ENCODE measurements around the gene MIDN.

The MIDN gene

GRCh38 chr19:1229924-1230782 lies 18.2 kb upstream of the MIDN start:
- H3K9me3 ChIP-seq (replicated peaks in 1 of 11), result no peaks in the 10 kb centered on the region
- H3K36me3 ChIP-seq, result peaks cover 31 to 40% (median 36%) of the 10 kb centered on the region in 11 experiments
- no peak overlapping the region for H3K4me3 ChIP-seq

GRCh38 chr19:1230783-1231489 lies 17.4 kb upstream of the MIDN start:
- no peak for TF ChIP-seq Cebpa-rat (IDR thresholded peaks at IDR 0.05)
- Histone ChIP-seq H3K4me1 (peaks cover 0 to 16% (median 8%) of the 10 kb centered on the region in 10 experiments; a peak in 7 of 20 replicates), H3K4me3 (no peak overlapping the region), H3K27ac (no peak overlapping the region), H3K9ac (no peak overlapping the region), H3K36me3 (peaks cover 24 to 32% (median 29%) of the 10 kb centered on the region in 11 experiments), H3K9me3 (replicated peaks in 1 of 11) (no peaks in the 10 kb centered on the region), H4K20me1 (peaks cover 4 to 80% (median 26%) of the 10 kb centered on the region in 11 experiments; a peak in 17 of 22 replicates), H3K27me3 (peaks cover 2 to 16% (median 14%) of the 10 kb centered on the region in 11 experiments; a peak in 21 of 22 replicates), H3K4me2 (no peak overlapping the region)

More at GRCh38 chr19:1229924-1230782, 18.2 kb upstream of the MIDN start:
- no peak overlapping the region for H3K4me2 ChIP-seq
- no peak overlapping the region for H3K27ac ChIP-seq
- H3K4me1 ChIP-seq, result peaks cover 0 to 21% (median 10%) of the 10 kb centered on the region in 10 experiments; a peak in 8 of 20 replicates
- H3K27me3 ChIP-seq, result peaks cover 0 to 8% (median 6%) of the 10 kb centered on the region in 11 experiments; a peak in 17 of 22 replicates
- H3K9ac ChIP-seq, result no peak overlapping the region
- TF ChIP-seq Cebpa-rat (IDR thresholded peaks at IDR 0.05), result no peak
- H4K20me1 ChIP-seq, result peaks cover 12 to 80% (median 28%) of the 10 kb centered on the region in 11 experiments; a peak in 17 of 22 replicates

GRCh38 chr19:1231729-1232637 lies 16.4 kb upstream of the MIDN start:
- Histone ChIP-seq H3K27ac (no peak overlapping the region), H3K36me3 (peaks cover 14 to 22% (median 18%) of the 10 kb centered on the region in 11 experiments), H3K4me3 (no peak overlapping the region)

GRCh38 chr19:1232652-1233072 lies 15.7 kb upstream of the MIDN start:
- no peak overlapping the region for H3K27ac ChIP-seq
- H4K20me1 ChIP-seq, result peaks cover 0 to 69% (median 18%) of the 10 kb centered on the region in 11 experiments; a peak in 13 of 22 replicates
- H3K27me3 ChIP-seq, result peaks cover 18 to 34% (median 31%) of the 10 kb centered on the region in 11 experiments
- TF ChIP-seq Cebpa-rat (IDR thresholded peaks at IDR 0.05), result no peak
- H3K9me3 ChIP-seq (replicated peaks in 1 of 11), result no peaks in the 10 kb centered on the region
- H3K4me2 ChIP-seq, result peak overlapping the region in 4 of 11 experiments; percentile 2 to 37 (median 8); a peak in 4 of 22 replicates
- H3K4me1 ChIP-seq, result peaks cover 7 to 31% (median 19%) of the 10 kb centered on the region in 10 experiments; a peak in 17 of 20 replicates
- H3K4me3 ChIP-seq, result no peak overlapping the region
- H3K36me3 ChIP-seq, result peaks cover 7 to 15% (median 11%) of the 10 kb centered on the region in 11 experiments
- H3K9ac ChIP-seq, result peak overlapping the region in 4 of 11 experiments; percentile 6 to 41 (median 10); a peak in 2 of 22 replicates

More at GRCh38 chr19:1231729-1232637, 16.4 kb upstream of the MIDN start:
- peak overlapping the region in 3 of 11 experiments; percentile 2 to 37 (median 3); a peak in 1 of 22 replicates for H3K4me2 ChIP-seq
- no peak for TF ChIP-seq Cebpa-rat (IDR thresholded peaks at IDR 0.05)
- H3K27me3 ChIP-seq, result peaks cover 11 to 27% (median 24%) of the 10 kb centered on the region in 11 experiments
- H3K9me3 ChIP-seq (replicated peaks in 1 of 11), result no peaks in the 10 kb centered on the region
- H3K4me1 ChIP-seq, result peaks cover 2 to 25% (median 15%) of the 10 kb centered on the region in 10 experiments; a peak in 17 of 20 replicates
- peaks cover 0 to 75% (median 21%) of the 10 kb centered on the region in 11 experiments; a peak in 14 of 22 replicates for H4K20me1 ChIP-seq
- peak overlapping the region in 3 of 11 experiments; percentile 7 to 41 (median 12); a peak in 3 of 22 replicates for H3K9ac ChIP-seq

- Histone ChIP-seq H3K36me3 (peaks cover 2 to 10% (median 6%) of the 10 kb centered on the region in 11 experiments; a peak in 21 of 22 replicates), H3K4me2 (peak overlapping the region in 3 of 11 experiments; percentile 3 to 37 (median 14); a peak in 4 of 22 replicates), H3K27ac (no peak overlapping the region)
These were observed 15.2 kb upstream of the MIDN start for GRCh38 chr19:1233115-1233667.

GRCh38 chr19:1234051-1234954 lies 14.1 kb upstream of the MIDN start:
- H3K27me3 ChIP-seq, result peaks cover 24 to 50% (median 47%) of the 10 kb centered on the region in 11 experiments
- H3K9me3 ChIP-seq (replicated peaks in 1 of 11), result no peaks in the 10 kb centered on the region
- no peaks in the 10 kb centered on the region; a peak in 1 of 22 replicates for H3K36me3 ChIP-seq
- peaks cover 0 to 70% (median 21%) of the 10 kb centered on the region in 11 experiments; a peak in 12 of 22 replicates for H4K20me1 ChIP-seq
- no peak overlapping the region for H3K9ac ChIP-seq
- H3K4me2 ChIP-seq, result no peak overlapping the region
- no peak overlapping the region for H3K4me3 ChIP-seq
- H3K27ac ChIP-seq, result no peak overlapping the region
- peaks cover 7 to 35% (median 32%) of the 10 kb centered on the region in 10 experiments; a peak in 17 of 20 replicates for H3K4me1 ChIP-seq
- TF ChIP-seq Cebpa-rat (IDR thresholded peaks at IDR 0.05), result no peak

More at GRCh38 chr19:1233115-1233667, 15.2 kb upstream of the MIDN start:
- Histone ChIP-seq H3K4me3 (no peak overlapping the region), H3K9ac (0 out of 22 replicates have a peak overlapping the region, but pooled peaks of 1 of the 11 experiments have one; percentile 6), H3K27me3 (peaks cover 22 to 39% (median 36%) of the 10 kb centered on the region in 11 experiments), H4K20me1 (peaks cover 0 to 65% (median 17%) of the 10 kb centered on the region in 11 experiments; a peak in 11 of 22 replicates), H3K4me1 (peaks cover 7 to 32% (median 21%) of the 10 kb centered on the region in 10 experiments; a peak in 17 of 20 replicates), H3K9me3 (replicated peaks in 1 of 11) (no peaks in the 10 kb centered on the region)
- TF ChIP-seq Cebpa-rat (IDR thresholded peaks at IDR 0.05), result no peak

GRCh38 chr19:1234955-1235380 lies 13.4 kb upstream of the MIDN start:
- H4K20me1 ChIP-seq, result peaks cover 0 to 75% (median 21%) of the 10 kb centered on the region in 11 experiments; a peak in 12 of 22 replicates
- no peaks in the 10 kb centered on the region for H3K9me3 ChIP-seq (replicated peaks in 1 of 11)
- no peaks in the 10 kb centered on the region; a peak in 1 of 22 replicates for H3K36me3 ChIP-seq
- H3K4me1 ChIP-seq, result peaks cover 13 to 41% (median 38%) of the 10 kb centered on the region in 10 experiments
- H3K4me3 ChIP-seq, result no peak overlapping the region
- H3K9ac ChIP-seq, result no peak overlapping the region
- no peak overlapping the region for H3K27ac ChIP-seq
- no peak overlapping the region for H3K4me2 ChIP-seq
- H3K27me3 ChIP-seq, result peaks cover 24 to 57% (median 54%) of the 10 kb centered on the region in 11 experiments
- no peak for TF ChIP-seq Cebpa-rat (IDR thresholded peaks at IDR 0.05)

Data from BLaER1 treated with 17β-estradiol and CSF1 and Interleukin-3, amounts not matched to agents 10 nM and 100 nM (cell line).